HG03064 (cell line): Measurements from ENCODE around the gene CDH4.

Experiments used
- ATAC-seq: cut with Tn5 transposase; IDR thresholded peaks from one replicate; pipeline ENCODE4 v1.9.1; 2021; ENCODE audit warnings: low read depth; ENCODE audit not compliant: unreplicated experiment

Gene CDH4

DNA sequence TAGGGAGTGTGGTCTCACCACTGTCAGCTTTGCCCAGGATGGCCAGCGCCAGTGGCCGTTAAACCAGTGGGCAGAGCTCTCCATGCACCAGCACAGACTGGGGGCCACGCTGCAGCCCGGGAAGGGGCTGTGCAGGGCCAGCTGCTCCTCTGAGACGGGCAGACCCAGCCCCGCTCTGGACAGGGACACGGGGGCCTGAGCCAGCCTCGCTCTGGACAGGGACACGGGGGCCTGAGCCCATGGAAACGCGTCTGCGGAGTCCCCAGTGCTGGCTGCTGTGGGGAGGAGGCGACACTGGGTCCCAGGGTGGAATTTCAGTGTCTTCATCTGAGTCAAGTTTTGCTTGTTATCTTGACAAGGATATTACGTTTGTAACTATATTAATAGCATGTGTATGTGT is 402.7 kb downstream of the CDH4 start:
- no peak for ATAC-seq

DNA sequence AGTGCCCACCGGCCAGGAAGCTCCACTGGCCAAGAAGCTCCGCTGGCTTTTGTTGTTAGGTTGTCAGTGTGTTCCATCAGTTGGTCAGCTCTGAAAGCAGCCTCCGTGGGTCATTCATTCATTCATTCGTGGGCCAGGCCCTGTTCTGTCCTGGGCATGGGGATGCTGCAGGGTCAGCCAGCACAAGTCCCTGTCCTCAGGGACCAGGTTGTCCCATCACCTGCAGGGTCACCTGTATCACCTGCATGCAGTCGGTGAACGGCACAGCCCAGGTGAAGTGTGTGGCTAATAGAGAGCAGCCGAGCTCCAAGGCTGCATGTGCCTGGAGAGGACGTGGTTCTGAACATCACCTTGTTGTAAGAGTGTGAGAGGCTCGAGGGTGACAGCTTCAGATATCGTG is 403.5 kb downstream of the CDH4 start:
- no peak for ATAC-seq

GRCh38 chr20:61656198-61656597 is 404.1 kb downstream of the CDH4 start:
- ATAC-seq = no peak

DNA sequence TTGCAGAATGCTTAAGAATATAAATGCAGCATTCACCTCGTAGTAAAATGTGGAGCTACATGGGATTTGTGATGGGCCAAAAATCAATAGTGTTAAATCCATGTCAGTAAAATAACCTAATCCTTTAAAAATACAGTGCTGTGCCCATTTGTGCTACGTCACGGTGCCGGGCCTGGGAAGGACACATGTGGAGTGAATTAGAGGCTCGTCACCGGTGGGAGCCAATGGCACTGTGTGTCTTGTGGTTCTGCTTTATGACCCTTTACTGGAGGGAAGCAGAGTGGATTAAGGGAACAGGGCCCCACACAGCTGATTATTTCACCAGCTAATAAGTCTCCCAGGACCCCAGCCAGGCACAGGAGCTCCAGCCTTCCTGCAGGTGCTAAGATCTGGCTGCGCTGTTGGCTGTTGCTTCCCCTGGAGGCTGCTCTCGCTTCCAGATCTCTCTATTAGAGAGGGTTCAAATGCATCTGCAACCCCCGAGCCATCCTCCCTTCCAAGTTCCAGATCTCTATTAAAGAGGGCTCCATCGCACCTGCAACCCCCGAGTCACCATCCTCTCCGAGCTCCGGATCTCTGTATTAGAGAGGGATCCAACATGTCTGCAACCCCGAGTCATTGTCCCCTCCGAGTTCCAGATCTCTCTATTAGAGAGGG is 405.8 kb downstream of the CDH4 start:
- no peak for ATAC-seq

DNA sequence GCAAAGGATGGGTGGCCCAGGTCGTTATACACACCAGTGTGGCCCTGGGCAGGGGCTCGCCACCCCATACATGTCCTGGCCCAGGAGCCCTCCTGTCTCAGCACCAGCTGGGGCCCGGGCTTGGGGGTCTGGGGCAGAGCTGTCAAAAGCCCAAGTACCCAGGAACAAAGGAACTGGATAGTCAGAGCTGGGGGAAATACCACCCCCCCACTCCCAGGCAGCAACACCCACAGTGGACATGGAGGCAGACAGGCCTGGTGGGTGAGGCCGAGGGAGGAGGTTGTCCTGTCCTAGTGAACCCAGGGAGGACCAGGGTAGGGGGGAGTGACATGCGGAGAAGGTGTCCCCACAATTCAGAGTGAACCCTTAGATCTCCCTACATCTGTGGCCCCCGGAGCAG is 406.5 kb downstream of the CDH4 start:
- ATAC-seq = no peak

GRCh38 chr20:61659246-61659993 is 407.4 kb downstream of the CDH4 start:
- no peak for ATAC-seq

DNA sequence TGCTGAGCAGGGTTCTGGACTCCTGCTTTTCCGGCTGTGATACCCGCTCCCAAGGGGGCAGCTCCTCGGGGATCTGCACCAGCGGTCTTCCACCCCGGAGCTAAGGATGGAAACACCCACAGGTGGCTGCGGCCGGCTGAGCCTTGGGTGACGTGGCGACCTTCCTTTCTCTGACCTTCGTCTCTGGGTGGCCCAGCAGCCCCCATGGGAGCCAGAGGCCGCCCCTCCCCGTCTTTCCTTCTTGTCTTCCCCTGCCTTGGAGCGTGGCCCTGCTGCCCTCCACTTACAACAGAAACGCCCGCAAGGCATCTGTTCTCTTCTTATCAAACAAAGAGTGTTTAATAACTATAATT is 407.9 kb downstream of the CDH4 start:
- ATAC-seq = no peak

GRCh38 chr20:61660559-61660958 is 408.5 kb downstream of the CDH4 start:
- no peak for ATAC-seq

DNA sequence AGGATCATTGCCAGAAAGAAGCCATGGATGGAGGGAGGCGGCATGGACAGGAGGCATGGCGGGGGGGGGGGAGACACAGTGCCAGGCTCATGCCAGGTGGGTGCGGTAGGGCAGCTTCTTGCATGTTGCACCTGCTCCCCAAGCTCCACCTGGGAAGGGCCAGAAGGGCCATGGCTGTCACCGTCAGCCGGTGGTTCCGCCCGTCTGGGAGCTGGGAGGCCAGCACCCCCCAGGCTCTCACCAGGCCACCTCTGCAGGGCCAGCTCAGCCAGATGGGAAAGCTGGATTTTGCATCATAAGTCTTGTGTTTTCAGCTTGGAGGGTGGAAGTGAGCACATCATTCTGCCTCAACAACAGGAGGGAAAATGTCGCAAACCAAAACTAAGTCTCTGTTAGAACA is 409.0 kb downstream of the CDH4 start:
- no peak for ATAC-seq

DNA sequence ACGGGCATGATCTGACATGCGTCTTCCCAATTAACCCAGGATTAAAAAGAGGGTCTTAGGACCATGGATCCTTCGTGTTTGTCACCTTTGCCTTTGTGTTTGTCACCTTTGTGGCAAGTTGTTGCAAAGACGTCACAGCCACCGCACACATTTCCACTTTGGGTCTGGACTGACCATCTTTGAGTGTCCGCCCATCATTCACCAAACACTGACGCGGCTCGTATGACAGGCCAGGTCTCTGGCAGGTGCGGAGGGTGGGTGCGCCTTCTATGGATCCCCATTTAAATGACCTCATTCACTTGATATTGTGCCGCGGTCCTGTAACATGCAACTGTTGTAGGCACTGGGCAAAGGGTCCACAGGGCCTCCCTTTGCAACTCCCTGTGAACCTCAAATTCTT is 409.5 kb downstream of the CDH4 start:
- no peak for ATAC-seq

GRCh38 chr20:61662226-61662967 is 410.3 kb downstream of the CDH4 start:
- ATAC-seq = no peak

DNA sequence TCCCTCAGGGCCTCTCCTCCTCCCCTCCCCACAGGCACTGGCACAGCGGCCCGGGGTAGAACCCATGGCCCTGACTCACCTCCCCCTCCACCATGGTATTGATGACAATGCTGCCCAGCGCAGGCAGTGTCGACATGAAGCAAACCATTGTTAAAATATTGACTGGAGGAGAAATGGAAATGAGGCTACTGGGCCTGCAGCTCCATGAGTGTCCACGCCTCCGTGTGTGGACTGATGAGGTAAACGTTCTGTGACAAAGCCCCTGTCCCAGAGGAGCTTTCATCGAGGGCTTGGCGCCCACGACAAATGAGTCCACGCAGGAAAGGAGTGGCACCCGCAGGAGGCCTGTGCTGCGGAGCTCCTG is 410.9 kb downstream of the CDH4 start:
- ATAC-seq = no peak

GRCh38 chr20:61663521-61664425 is 411.7 kb downstream of the CDH4 start:
- ATAC-seq = no peak

GRCh38 chr20:61664556-61665320 is 412.7 kb downstream of the CDH4 start:
- no peak for ATAC-seq

DNA sequence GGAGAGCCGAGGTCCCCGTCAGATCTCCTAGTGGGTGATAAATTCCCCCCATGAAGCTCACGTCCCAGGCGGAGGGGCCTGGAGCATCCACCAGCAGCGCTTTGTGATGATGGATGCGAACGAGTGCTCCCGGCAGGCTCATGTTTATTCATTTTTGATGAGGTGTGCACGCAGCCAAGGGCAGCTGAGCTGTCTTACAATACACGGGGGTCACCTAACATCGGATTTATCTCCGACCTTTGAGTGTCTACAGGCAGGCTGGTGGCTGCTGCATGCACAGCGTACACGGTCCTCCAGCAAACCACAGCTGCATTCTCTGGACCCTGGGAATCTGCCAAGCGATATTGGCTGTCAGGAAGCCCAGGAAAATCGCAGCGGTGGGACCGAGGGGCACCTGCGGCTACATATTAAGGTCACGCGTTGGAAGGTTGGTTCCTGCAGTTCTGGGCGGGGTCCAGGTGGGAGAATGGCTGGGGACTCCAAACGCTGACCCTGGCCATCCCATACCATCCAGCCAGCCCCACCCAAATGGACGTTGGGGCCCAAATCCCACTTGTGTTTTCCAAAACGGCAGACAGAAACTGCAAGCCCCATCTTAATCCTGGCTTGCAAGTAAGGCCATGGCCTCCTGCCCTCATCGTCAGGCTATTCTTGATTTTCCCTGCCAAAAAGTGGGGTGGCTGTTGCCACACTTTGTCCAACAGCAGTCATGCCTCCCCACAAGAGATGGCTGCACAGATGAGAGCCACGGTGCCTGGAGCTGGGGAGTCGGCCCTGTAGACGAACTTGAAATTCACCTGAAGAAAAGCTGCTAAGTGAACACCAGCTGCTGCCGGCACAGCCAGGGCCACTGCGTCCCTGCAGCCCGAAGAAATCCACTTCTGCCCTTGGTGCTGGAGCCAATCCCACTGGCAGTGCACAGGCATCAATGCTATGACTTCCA is 413.7 kb downstream of the CDH4 start:
- ATAC-seq = no peak

DNA sequence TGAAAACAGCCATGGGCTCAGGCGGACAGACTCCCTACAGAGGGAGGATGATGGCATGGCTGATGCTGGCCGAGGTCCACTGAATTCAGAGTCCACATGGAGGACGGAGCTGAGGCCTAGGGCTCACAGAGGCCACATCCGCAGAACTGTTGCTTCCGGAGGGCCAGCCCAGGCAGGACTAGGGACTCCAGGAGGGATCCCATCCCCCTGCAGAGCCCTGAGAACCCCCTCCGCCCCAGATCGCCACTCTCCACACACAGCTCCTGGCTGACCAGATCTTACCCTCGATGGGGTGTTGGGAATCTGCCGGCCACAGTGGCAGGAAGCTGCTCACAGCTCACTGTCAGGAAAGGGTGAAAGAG is 414.4 kb downstream of the CDH4 start:
- no peak for ATAC-seq

DNA sequence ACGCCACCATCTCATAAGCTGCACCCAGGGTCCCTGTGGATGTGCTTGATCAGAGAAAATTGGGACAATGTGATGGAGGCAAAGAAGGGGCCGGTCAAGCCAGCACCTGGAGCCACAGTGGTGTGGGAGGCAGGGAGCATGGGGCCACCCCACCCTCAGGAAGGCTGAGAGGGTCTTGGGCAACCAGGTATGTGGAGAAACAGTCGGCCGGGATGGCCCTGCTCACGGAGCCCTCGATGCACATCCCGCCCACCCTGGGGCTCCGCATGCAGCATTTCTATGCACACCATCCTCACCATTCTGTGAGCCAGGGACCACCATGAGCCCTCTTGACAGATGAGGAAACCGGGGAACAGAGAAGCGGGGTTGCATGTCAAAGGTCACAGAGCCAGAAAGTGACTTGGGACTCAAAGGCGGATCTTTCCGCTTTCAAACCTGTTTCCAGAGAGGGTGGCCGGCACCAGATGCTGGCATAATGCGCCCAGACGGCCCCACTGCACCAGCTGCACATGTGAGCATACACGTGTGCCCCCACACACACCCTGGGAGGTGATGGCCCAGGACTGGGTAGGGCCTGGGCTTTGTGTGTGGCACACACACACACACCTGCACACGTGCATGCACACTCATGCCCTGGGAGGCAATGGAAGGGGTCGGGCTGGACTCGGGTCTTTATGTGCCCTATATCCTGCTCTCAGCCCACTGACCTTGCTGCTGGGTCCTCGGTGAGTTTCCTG is 415.2 kb downstream of the CDH4 start:
- ATAC-seq = no peak

- no peak for ATAC-seq
These were observed 416.1 kb downstream of the CDH4 start for GRCh38 chr20:61668065-61668650.
